ENCODE measurements around the gene RASGRF2.
"Not testable (repeated sequence)": the region's sequence is repeated elsewhere in the genome, so short reads cannot be mapped to it uniquely, and the experiment has no call there.

Gene RASGRF2

GRCh38 chr5:81016116-81016515 is 56.0 kb downstream of the RASGRF2 start:
- DNase-seq (ENCODE audit: extremely low read depth, insufficient read length) = no peak
- no peak overlapping the region for H3K4me3 ChIP-seq (replicated peaks; ENCODE audit: low read depth, low read length)

GRCh38 chr5:81017320-81017719 is 57.2 kb downstream of the RASGRF2 start:
- Histone ChIP-seq H3K4me3 (replicated peaks; ENCODE audit: low read depth, low read length) (no peak overlapping the region), H3K27me3 (replicated peaks; ENCODE audit: control insufficient read depth, insufficient read depth, low read length) (no peaks in the 10 kb centered on the region), H3K36me3 (ENCODE audit: control insufficient read depth, insufficient read depth, low read length) (no peaks in the 10 kb centered on the region)
- no peak for TF ChIP-seq CTCF (IDR thresholded peaks at IDR 0.05; ENCODE audit: insufficient read depth, low read length, poor library complexity, severe bottlenecking)
- no peak for DNase-seq (ENCODE audit: extremely low read depth, insufficient read length)

More at GRCh38 chr5:81016116-81016515, 56.0 kb downstream of the RASGRF2 start:
- no peaks in the 10 kb centered on the region for H3K27me3 ChIP-seq (replicated peaks; ENCODE audit: control insufficient read depth, insufficient read depth, low read length)
- TF ChIP-seq CTCF (IDR thresholded peaks at IDR 0.05; ENCODE audit: insufficient read depth, low read length, poor library complexity, severe bottlenecking) = no peak
- H3K36me3 ChIP-seq (ENCODE audit: control insufficient read depth, insufficient read depth, low read length) = no peaks in the 10 kb centered on the region

- DNase-seq (ENCODE audit: extremely low read depth, insufficient read length); H3K27me3 ChIP-seq (replicated peaks; ENCODE audit: control insufficient read depth, insufficient read depth, low read length); H3K36me3 ChIP-seq (ENCODE audit: control insufficient read depth, insufficient read depth, low read length); H3K4me3 ChIP-seq (replicated peaks; ENCODE audit: low read depth, low read length): not testable (repeated sequence)
These were observed 58.4 kb downstream of the RASGRF2 start for GRCh38 chr5:81018608-81019007.

- TF ChIP-seq CTCF (IDR thresholded peaks at IDR 0.05; ENCODE audit: insufficient read depth, low read length, poor library complexity, severe bottlenecking) = no peak
- no peaks in the 10 kb centered on the region for H3K36me3 ChIP-seq (ENCODE audit: control insufficient read depth, insufficient read depth, low read length)
- DNase-seq (ENCODE audit: extremely low read depth, insufficient read length) = no peak
- no peak overlapping the region for H3K4me3 ChIP-seq (replicated peaks; ENCODE audit: low read depth, low read length)
- no peaks in the 10 kb centered on the region for H3K27me3 ChIP-seq (replicated peaks; ENCODE audit: control insufficient read depth, insufficient read depth, low read length)
These were observed 59.6 kb downstream of the RASGRF2 start for GRCh38 chr5:81019748-81020147.

GRCh38 chr5:81020478-81021167 is 60.5 kb downstream of the RASGRF2 start:
- no peak for DNase-seq (ENCODE audit: extremely low read depth, insufficient read length)
- no peak for TF ChIP-seq CTCF (IDR thresholded peaks at IDR 0.05; ENCODE audit: insufficient read depth, low read length, poor library complexity, severe bottlenecking)

GRCh38 chr5:81021486-81021885 is 61.3 kb downstream of the RASGRF2 start:
- TF ChIP-seq CTCF (IDR thresholded peaks at IDR 0.05; ENCODE audit: insufficient read depth, low read length, poor library complexity, severe bottlenecking) = no peak
- no peaks in the 10 kb centered on the region for H3K27me3 ChIP-seq (replicated peaks; ENCODE audit: control insufficient read depth, insufficient read depth, low read length)
- DNase-seq (ENCODE audit: extremely low read depth, insufficient read length) = no peak
- no peak overlapping the region for H3K4me3 ChIP-seq (replicated peaks; ENCODE audit: low read depth, low read length)
- no peaks in the 10 kb centered on the region for H3K36me3 ChIP-seq (ENCODE audit: control insufficient read depth, insufficient read depth, low read length)

More at GRCh38 chr5:81020478-81021167, 60.5 kb downstream of the RASGRF2 start:
- Histone ChIP-seq H3K4me3 (replicated peaks; ENCODE audit: low read depth, low read length) (no peak overlapping the region), H3K27me3 (replicated peaks; ENCODE audit: control insufficient read depth, insufficient read depth, low read length) (no peaks in the 10 kb centered on the region), H3K36me3 (ENCODE audit: control insufficient read depth, insufficient read depth, low read length) (no peaks in the 10 kb centered on the region)
